DLD1 (cell line): ENCODE measurements around the gene MCM3.

Experiments
- in situ Hi-C: cut with HindIII; loops from 2 replicates; pipeline ENCODE4 v1.10.0; 2017; ENCODE audit warnings: low sequenced_read_pairs

Gene MCM3

DNA sequence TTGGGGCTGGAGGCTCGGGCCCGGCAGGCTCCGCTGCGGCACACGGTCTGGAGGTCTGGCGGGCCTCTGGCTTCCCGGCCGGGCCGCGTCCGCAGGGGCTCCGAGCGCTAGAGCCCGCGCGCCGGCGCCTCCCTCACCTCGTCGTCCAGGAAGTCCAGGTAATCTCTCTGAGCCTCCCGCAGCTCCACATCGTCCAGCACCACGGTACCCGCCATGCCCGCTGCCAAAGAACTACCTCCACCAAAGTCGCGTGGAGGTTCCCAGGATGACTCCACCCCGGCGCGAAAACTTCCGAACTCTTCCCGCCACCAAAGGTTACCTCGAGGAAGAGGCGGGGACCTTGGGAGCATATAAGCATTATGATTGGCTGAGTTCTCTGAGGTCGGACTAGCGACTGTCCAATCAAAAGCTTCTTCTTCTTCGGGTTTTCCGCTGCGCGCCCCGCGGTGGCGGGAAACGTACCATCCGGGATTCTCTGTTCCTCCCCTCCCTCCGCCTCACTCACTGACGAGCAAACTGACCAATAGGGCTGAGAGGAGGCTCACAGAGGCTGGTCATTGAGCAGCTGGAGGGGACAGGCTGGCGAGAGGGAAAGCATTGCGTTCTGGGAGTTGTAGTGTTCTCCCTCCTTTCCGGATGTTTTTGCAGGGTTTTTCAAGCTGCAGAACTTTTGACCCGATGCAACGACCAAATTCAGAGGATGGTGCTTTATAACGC lies at the start of gene MCM3:
Gene MCM3 (minus strand): TSS at position 283 of the 717 bp plus-strand sequence. CDS start 68 bp downstream, at position 215.
- in situ Hi-C loops: no loop called here

DNA sequence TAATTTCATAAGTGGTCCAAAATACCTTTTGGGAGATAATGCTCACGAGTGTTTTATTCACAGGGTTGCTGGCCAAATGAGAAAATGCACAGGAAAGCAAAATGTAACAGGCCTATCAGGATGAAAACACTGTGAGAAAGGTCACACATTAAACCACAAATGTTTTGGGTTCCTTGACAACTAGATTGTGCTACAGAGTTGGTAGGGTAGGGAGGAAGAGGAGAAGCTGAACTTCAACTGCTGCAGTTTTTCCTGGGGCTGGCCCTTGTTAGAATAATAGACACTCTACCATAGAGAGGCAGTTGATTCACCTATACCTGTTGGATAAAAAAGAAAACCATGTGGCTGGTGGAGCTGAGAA lies 49.3 kb upstream of the MCM3 start:
- in situ Hi-C loops: no loop called here

DNA sequence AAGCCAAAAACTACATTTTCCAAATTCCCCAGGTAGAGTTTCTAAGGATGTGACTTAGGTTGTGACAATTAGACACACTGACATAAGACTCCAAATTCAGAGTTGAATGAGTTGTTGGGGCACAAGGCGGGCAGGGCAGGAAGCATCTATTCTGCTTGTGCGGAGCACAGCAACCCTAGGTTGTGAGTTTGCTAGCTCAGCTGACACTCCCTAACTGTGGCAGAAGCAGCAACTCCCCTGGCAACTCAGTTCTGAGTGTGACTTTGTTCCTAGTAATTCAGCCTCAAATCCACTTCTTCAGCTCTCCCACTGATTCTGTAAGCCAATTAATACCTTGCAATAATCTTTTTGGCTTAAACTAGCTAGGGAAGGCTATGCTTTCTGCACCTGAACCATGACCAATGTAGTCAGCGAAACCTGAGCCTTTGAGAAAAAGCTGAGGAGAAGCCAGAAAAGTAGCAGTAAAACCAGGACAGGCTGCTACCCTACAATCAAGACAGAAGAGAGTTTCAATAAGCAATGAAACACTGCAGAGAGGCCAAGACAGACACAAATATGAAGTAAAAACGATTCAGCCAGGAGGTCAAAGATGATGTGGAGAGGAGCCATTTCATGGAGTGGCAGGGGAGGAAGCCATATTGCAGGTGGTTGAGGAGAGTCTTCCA lies 47.4 kb upstream of the MCM3 start:
- in situ Hi-C loops: no loop called here

DNA sequence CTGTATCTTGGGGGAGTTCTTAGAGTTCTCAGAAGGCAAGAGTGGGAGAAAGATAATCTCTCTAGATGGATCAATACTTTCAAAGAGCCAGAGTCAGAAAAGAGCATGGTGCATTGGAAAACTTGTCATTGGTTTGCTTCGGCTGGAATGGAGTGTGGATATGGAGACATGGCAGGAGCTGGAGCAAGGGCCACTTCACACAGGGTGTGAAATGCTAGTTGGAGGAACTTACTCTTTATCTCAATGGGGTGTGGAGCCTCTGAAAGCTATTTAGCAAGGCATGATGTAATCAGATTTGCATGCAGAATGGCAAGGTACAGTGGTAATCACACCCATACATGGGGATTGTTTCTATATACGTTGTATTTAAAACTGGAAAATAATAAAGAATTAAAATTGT lies 45.9 kb upstream of the MCM3 start:
- in situ Hi-C loops: no loop called here

DNA sequence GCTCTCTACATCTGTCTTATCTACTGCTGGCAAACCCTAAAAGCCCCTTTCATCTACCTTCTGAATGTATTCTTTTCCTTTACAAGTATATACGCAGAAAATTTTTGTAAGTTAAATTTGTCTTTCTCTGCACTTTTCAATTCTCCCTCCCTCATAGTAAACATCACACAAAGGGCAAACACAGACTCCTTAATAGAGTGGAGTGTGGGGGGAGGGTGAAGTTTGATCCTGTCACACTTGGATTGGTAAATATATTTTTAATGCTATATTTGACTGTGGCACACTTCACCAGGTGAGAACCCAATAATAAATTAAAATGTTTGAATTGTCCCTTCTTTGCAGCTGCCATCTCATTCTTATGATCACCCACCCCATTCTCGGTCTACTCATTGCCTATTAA lies 44.2 kb upstream of the MCM3 start:
- in situ Hi-C loops: no loop called here

DNA sequence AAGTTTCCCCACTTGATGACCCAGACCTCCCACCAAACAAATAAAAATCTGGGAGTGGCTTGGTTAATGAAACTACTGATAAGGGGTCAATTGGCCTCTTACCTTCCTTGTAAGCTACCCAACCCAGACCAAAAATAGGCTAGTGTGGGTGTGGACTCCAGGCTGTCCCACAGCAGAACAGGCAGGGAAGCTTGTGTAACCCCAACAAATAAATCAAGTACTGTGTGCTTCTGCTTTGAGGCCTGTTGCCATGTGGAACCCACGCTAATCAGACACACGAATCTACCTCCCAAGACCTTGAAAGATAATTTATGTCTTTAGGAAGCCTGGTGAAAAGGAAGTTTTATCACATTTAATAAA lies 43.7 kb upstream of the MCM3 start:
- in situ Hi-C loops: no loop called here

DNA sequence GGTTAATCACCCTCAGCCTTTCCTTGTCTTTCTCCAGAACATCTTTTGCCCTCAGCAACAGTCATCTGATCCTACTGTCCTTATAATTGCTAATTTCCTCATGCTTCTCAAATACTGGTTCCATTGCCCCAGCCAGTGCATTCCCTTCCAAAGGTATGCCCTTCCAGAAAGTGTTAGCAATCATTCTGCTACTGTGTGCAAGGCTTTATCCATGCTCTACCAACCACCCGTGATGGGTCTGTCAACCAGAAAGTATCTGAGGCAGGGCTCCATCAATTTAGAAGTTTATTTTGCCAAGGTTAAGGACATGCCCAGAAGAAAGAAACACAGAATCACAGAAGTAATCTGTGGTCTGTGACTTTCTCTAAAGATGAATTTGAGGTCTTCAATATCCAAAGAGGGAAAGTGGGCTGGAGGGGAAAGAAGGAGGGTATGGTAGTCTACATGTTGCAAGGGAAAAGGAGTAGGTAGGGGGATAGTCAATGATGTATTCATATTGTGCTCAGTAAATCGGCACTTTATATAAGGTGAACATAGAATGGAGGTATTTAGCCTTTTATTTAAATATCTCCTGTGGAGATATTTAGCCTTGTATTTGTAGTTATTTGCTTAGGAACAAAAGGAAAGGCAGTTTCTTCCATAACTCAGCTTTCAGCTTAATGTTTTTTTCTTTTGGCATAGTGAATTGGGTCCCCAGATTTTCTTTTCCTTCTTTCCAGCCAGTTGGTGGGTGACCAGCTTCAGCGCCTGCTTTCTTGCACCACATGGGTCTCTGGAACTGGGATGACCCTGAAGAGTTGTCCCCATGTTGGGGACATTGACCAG lies 42.2 kb upstream of the MCM3 start:
- in situ Hi-C loops: no loop called here

DNA sequence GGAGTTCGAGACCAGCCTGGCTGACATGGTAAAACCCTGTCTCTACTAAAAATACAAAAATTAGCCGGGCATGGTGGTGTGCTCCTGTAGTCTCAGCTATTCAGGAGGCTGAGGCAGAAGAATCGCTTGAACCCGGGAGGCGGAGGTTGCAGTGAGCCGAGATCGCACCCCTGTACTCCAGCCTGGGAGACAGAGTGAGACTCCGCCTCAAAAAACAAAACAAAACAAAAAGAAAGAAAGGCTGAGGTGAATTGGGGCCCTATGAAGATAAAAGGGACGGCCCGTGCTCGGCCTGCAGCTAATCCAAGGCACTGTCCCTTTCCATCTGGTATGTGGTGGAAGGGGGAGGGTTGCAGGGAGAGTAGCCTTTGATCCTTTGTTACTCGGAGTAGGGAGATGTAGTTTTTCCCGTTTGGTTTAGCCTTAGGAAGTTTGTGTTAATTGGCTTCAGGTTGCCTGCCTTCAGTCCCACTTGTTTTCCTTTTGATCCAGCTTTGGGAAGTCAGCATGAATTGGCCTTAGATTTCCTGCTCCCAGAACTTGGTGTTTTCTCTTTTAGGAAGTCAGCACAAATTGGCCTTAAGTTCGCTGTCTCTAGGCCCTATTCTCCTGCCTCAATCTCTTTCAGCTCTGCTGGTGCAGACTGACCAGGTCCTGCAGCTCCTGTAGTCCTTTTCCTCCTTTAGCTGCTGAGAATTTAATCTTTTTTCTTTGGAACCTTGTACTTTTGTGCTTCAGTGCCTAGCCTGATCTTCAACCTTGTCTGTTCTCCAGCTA lies 41.3 kb upstream of the MCM3 start:
- in situ Hi-C loops: no loop called here

DNA sequence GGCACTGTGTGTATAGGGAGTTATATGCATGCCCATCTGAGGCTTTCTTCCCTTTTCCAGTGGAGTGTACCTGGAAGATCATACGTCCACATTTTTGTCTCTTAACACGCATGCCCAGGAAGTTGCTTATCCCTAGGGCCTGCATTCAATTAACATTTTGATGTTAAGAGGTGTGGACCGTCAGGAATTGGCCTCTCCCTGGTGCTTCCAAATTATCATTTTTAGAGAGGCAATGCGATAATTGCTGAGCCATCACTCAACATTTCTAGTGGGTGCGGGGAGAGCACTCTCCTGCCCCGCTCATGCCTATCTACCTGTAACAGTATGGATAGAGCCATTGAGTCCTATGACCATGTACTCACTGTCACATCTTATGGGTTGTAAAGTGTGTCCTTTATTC lies 39.6 kb upstream of the MCM3 start:
- in situ Hi-C loops: no loop called here

DNA sequence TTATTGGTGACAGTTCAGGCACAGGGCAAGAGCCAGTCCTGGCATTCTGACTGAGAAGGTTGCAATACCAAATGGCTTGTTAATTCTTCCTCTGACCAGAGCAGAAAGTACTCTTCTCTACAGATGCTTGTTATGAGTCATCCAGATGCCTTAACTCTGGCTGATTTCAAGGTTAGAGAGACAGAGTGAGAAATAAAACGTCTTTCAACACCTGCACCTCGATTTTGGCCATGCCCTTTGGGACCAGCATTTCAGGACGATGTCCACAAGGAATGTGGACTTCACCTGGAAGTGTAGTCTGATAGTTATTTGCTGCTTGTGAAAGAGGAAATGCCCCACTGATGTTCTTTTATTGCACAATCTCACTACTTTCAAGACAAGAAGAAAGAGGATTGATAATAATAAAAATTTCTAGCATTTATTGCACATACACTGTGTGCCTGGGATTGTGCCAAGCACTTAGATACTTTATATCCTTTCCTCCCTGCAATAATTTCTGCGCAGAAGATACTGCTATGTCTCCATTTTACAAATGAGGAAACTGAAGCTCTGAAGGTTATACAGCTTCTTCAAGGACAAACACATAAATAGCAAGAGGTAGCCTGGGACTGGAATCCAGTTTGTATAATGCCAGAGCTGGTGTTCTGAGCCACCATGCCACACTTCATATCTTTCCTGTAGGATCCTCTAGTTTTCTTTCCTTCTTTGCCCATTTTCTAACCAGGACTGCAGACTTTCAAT lies 33.5 kb upstream of the MCM3 start:
- in situ Hi-C loops: no loop called here

DNA sequence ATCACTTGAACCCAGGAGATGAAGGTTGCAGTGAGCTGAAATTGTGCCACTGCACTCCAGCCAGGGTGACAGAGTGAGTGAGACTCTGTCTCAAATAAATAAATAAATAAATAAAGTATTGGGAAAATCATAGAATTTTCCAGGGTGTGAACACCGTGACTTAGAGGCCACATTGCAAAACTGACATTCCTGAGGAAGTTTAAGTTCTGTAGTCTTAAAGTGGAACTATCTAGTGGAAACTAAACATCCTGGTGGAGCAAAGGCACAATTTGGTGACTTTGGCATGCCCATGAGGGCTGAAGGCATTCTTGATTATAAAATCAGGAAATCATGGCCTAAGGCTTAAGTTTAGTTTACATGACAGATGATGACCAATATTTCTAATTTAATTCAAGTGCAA lies 32.7 kb upstream of the MCM3 start:
- in situ Hi-C loops: no loop called here

DNA sequence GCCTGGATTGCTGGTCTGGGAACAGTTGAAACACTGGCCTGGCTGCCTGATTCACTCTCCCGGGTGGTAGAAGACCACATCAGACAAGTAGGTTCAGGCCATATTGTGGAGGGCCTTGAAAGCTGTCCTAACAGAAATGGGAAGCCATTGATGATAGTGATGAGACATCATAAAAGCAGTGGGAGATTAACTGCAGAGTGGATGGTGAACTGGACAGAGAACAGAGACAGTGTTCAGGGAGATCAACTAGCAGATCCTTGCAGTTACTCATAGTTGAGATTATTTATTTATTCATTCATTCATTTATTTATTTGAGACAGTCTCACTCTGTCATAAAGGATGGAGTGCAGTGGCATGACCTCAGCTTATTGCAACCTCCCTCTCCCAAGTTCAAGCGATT lies 30.2 kb upstream of the MCM3 start:
- in situ Hi-C loops: no loop called here

DNA sequence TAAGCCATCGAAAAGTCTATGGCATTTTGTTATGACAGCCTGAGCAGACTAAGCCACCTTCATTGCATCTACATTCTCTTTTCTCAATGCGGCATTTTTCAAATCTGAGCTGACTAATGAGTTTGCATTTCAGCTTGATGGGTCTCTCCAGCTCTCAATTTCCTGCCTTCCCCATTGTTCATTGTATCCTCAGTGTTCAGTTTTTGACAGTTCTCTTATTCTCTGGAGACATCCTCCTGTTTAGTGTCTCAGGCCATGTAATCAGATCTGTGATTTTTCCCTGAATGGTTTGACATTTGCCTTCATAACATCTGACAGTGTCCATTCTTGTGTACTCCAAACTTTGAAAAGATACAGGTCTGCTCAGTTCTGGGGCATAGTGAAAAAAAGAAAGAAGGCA lies 27.9 kb upstream of the MCM3 start:
- in situ Hi-C loops: no loop called here

DNA sequence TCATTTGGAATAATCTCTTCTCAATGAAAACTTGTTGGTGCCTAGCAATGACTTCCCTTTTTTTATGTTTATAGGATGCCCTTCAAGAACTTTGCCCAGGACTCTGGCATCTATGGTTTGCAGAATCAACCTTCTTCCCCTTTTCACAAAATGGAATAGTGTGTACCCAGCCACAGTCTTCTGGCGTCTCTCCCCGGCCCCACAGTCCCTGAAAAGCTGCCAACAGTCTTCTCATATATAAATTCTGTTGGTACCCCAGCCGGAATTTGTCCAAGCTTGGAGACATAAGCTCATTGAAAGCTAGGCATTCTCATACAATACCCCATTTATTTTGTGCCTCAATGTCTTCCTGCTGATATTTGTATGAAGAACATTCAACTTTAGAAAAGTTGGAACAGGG lies 26.4 kb upstream of the MCM3 start:
- in situ Hi-C loops: no loop called here

DNA sequence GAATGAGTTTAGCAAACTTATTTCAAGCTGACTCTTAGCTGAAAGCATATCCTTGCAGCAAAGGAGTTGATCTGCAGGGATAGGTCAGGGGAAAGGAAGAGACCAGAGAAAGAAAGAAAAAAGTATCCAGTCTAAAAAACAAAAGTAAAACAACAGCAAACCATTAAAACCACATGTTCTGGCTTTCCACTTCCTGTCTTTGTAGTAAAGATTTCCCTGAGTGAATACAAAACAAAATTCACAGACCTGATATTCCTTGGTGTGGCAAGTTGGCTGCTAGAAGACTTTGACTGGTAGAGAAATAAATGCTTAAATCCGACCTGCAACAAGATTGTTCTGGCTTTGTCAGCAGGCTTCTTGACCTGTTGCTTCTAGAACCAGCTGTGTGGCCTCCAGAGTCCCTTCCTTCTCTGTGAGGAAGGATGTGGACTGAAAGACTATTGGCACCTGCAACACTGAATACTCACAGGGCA lies 23.4 kb upstream of the MCM3 start:
- in situ Hi-C loops: no loop called here

DNA sequence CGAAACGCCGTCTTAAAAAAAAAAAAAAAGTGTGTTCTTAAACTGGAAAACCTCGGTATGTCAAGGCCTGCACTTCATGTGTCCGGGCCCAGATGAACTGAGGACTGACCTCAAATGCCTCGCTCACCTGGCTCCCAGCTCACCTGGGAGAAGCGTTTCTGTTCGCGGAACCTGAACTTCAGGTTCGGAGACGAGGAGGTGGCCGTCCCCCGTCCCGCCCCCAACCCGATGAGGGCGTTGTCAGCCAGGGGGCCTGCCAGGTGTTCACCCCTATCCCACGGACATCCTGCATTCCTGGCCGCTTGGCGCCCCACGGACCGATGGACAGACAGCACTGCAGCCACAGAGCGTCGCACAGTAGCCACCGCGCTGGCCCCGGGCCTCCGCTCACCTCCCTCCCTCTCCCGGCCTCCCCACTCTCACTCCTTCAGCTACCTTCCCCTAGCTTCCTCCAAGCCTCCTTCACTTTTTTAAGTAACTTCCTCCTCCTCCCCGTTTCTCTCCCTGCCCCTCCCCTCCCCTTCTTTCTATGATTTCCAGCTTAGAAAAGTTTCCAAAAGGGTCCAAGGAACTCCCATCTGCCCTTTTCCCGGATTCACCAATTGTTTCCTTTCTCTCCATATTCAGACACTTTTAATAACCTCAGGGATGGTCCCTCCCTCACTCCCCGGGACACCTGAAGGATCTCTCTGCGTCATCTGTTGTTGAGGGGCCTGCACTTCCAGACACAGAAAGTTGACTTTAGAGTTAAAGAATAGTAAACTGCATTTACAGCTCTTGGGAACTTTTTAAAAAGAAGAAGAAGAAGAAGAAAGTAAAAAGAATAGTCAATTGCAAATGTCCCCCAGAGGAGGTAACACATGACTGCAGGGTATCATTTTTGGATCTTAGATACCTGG lies 22.7 kb upstream of the MCM3 start:
- in situ Hi-C loops: no loop called here

DNA sequence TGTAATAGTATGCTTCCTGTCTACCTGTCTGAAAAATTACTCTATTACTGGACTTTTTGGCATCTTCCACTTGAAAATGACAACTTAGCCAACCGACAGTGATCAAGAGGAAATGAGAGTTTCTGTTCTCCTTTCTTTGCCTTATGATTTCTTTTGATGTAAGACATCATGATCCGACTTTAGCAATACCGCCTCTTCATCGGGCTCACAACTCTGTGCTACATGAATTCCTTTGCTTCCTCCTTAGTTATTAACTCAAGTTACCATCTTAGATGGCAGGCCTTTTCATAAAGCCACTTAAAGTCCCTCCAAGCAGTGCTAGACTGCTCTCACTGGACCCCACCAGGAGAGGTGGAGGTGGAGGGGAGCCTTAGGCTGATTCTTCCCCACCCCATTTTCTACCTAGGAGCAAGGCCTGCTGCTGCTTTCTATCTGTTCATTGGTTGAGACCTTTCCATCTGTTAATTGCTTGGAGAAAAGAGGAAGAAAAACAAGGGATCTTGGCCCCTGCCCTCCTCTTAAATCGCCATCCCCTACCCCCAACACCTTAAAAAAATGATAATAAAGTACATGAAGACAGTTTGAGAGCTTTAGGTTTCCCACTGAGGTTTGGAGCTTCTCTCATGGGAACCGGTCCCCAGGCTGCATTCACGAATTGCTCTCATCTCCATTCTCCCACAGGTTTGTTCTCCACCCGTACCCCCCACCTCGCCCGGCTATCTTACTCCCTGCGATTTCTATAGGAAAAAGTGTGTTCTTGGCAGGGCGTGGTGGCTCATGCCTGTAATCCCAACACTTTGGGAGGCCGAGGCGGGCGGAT lies 21.6 kb upstream of the MCM3 start:
- in situ Hi-C loops: no loop called here

DNA sequence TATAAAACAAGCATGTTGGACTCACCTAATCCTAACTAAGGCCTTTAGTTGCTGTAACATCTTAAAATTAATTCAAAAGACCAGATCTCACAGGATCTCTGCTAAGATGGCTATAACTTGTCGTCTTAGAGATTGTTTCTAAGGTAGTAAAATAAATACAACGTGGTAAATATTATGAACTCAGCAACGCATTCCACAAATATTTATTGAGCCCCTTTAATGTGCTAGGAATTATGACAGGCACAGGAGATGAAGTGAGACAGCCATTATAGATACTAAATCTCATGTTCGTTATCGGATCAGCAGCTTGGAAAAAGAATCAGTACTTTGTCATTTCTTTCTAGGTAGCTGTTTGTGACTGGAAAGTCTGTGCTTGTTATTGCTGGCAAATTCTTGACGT lies 20.9 kb upstream of the MCM3 start:
- in situ Hi-C loops: no loop called here

DNA sequence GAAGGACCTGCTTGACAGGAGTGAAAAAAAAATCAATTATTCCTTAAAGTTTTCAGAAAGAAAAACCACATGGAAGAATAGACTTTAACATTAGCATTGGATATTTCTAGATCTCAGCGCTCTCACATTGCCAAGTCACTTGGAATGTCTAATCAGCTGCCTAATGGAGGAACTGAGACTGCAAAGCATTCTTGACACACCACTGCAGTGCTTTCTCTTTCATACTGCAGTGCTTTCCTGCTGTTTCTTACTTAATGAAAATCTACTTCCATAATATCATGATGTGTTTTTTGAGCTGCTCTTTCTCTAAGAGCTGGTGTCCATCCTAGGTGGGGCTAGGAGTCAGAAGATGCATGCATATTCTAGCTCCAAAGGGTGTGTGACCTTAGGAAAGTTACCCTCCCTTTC lies 20.4 kb upstream of the MCM3 start:
- in situ Hi-C loops: no loop called here
